ENCODE results near the gene VPS8. TPM values are rescaled to one million over a fixed set of nuclear protein-coding genes. Genes with fewer than 3 reads are reported as not detected.
"Not testable (repeated sequence)": the region's sequence is repeated elsewhere in the genome, so short reads cannot be mapped to it uniquely, and the experiment has no call there.

Gene VPS8
- total RNA-seq, 1 donor from 2014 or later: 62.9 TPM

DNA sequence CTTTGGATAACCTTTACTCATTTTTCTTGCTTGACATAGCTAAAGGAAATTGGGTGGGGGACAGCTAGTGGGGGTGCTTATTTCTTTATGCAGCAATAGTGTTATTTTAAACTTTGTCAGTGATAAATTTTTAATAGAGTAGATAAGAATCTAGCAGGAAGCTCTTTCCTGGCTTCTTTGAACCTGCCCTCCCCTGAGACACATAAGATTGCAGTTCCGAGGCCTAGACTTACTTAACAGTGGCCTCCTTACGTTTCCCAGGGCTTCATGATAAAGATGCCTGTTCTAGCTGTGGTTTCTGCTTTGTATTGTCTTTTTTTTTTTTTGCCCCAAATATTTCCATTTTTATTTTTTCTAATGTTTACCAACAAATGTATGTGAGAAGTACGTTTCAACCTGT, 170.1 kb downstream of the VPS8 start:
- no peak for ATAC-seq
- H3K27me3 ChIP-seq: no peaks in the 10 kb centered on the region
- intact Hi-C loops (cut with DNase I): no loop called here
- no peak overlapping the region for H3K4me3 ChIP-seq
- no peaks in the 10 kb centered on the region for H3K9me3 ChIP-seq
- H3K36me3 ChIP-seq: peaks cover 32% of the 10 kb centered on the region
- no peaks in the 10 kb centered on the region for H3K4me1 ChIP-seq
- no peak for DNase-seq
- TF ChIP-seq, protein P1, sequence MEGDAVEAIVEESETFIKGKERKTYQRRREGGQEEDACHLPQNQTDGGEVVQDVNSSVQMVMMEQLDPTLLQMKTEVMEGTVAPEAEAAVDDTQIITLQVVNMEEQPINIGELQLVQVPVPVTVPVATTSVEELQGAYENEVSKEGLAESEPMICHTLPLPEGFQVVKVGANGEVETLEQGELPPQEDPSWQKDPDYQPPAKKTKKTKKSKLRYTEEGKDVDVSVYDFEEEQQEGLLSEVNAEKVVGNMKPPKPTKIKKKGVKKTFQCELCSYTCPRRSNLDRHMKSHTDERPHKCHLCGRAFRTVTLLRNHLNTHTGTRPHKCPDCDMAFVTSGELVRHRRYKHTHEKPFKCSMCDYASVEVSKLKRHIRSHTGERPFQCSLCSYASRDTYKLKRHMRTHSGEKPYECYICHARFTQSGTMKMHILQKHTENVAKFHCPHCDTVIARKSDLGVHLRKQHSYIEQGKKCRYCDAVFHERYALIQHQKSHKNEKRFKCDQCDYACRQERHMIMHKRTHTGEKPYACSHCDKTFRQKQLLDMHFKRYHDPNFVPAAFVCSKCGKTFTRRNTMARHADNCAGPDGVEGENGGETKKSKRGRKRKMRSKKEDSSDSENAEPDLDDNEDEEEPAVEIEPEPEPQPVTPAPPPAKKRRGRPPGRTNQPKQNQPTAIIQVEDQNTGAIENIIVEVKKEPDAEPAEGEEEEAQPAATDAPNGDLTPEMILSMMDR (IDR thresholded peaks at IDR 0.05): no peak
- no peak overlapping the region for H3K27ac ChIP-seq

DNA sequence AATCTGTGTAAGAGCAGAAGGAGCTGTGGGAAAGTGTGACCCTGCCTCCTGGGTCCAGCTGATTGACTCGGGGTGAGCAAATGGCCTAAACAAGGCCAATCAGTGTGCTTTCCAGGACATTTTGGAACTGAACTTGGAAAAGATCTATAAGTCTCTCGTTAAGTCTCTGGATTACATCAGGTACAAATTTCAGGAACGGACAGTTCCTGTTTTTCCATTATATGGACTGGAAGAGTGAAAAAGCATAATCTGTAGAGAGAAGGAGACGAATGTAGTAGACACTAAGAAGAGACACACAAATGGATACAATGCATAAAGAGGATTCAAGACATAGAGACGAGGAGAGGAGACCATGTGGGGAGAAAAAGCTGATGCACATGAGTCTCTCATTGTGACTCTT, 173.6 kb downstream of the VPS8 start:
- no peaks in the 10 kb centered on the region for H3K27me3 ChIP-seq
- H3K27ac ChIP-seq: no peak overlapping the region
- no peak for ATAC-seq
- peaks cover 32% of the 10 kb centered on the region for H3K36me3 ChIP-seq
- DNase-seq: no peak
- no peak overlapping the region for H3K4me3 ChIP-seq
- H3K9me3 ChIP-seq: no peaks in the 10 kb centered on the region
- H3K4me1 ChIP-seq: no peaks in the 10 kb centered on the region
- TF ChIP-seq, protein P1 (IDR thresholded peaks at IDR 0.05): no peak
- intact Hi-C loops (cut with DNase I): no loop called here

DNA sequence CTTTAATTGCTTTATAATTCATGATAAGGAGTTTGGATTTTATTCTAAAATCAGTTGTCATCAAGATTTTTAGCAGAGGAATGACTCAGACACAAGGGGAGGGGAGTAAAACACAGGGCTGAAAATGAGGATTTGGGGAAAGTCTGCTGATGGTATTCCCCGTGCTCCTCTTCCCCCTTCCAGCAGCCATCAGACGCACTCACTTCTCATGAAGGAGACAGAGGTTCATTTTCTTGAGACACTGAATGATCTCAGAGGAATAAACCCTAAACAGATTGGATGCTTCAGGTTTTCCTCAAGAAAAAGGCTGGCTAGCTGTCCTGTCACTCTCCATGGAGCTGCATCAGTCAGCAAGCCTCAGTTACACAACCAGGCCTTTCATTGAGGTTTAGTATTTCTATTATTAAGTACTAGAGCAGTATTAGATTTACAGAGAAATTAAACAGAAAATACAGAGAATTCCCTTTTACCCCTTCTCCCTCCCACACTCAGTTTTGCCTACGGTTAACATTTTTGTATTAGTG, 174.5 kb downstream of the VPS8 start:
- ATAC-seq (no peak), DNase-seq (no peak)
- intact Hi-C loops (cut with DNase I): no loop called here
- TF ChIP-seq, protein P1 (IDR thresholded peaks at IDR 0.05): no peak
- Histone ChIP-seq H3K9me3 (no peaks in the 10 kb centered on the region), H3K27me3 (no peaks in the 10 kb centered on the region), H3K4me1 (no peaks in the 10 kb centered on the region), H3K36me3 (peaks cover 32% of the 10 kb centered on the region), H3K4me3 (no peak overlapping the region), H3K27ac (no peak overlapping the region)

DNA sequence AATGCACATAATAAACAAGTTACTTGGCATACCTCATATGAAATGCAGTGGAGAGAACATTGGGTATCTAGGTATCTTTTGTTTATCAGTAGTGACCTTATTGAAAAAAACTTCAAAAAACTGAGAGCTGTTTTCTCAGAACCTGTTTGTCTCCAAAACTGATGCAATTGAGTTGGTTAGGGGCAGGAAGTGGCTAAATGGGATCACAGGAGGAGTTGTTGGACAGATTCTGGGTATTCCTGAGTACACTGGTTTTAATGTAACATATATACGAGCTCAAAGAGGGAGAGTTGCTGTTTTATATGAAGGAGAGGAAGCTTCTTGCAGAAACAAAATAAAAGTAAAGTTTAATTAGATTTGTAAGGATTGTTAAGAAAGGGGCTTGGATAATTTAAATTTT, 181.4 kb downstream of the VPS8 start:
- H3K4me1 ChIP-seq: no peaks in the 10 kb centered on the region
- H3K27ac ChIP-seq: no peak overlapping the region
- H3K36me3 ChIP-seq: peaks cover 25% of the 10 kb centered on the region
- no peak overlapping the region for H3K4me3 ChIP-seq
- no peaks in the 10 kb centered on the region for H3K9me3 ChIP-seq
- no peak for ATAC-seq
- TF ChIP-seq, protein P1 (IDR thresholded peaks at IDR 0.05): no peak
- intact Hi-C loops (cut with DNase I): no loop called here
- no peaks in the 10 kb centered on the region for H3K27me3 ChIP-seq
- DNase-seq: no peak

DNA sequence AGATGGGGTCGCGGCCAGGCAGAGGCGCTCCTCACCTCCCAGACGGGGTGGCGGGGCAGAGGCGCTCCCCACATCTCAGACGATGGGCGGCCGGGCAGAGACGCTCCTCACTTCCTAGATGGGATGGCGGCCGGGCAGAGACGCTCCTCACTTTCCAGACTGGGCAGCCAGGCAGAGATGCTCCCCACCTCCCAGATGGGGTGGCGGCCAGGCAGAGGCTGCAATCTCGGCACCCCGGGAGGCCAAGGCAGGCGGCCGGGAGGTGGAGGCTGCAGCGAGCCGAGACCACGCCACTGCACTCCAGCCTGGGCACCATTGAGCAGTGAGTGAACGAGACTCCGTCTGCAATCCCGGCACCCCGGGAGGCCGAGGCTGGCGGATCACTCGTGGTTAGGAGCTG, 191.9 kb downstream of the VPS8 start:
- H3K27me3 ChIP-seq; H3K4me1 ChIP-seq; intact Hi-C loops (cut with DNase I); H3K27ac ChIP-seq; DNase-seq; ATAC-seq; H3K4me3 ChIP-seq; H3K9me3 ChIP-seq: not testable (repeated sequence)
- H3K36me3 ChIP-seq: peaks cover 34% of the 10 kb centered on the region

DNA sequence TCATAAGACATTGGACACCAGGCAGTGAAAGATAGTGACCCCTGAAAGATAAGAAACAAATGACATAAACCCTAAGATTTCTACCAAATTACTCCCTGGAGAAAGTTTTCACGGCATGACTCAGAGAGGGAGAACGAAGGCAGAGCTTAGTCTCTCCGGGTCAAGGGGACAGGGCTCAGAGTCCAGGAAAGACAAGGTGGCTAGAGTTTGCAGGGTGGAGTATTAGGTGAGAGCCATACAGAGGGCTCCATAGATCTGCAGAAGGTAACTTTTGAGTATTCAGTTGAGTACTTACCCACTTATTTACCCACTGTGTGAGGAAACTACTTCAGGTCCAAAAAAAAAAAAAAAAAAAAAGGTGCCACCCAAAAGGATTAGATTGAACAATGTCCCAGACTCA, 197.7 kb downstream of the VPS8 start:
- no peak overlapping the region for H3K27ac ChIP-seq
- DNase-seq (no peak), ATAC-seq (no peak)
- H3K9me3 ChIP-seq: peaks cover 10% of the 10 kb centered on the region
- TF ChIP-seq, protein P1 (IDR thresholded peaks at IDR 0.05): no peak
- no peaks in the 10 kb centered on the region for H3K36me3 ChIP-seq
- intact Hi-C loops (cut with DNase I): no loop called here
- no peaks in the 10 kb centered on the region for H3K4me1 ChIP-seq
- no peaks in the 10 kb centered on the region for H3K27me3 ChIP-seq
- H3K4me3 ChIP-seq: no peak overlapping the region

DNA sequence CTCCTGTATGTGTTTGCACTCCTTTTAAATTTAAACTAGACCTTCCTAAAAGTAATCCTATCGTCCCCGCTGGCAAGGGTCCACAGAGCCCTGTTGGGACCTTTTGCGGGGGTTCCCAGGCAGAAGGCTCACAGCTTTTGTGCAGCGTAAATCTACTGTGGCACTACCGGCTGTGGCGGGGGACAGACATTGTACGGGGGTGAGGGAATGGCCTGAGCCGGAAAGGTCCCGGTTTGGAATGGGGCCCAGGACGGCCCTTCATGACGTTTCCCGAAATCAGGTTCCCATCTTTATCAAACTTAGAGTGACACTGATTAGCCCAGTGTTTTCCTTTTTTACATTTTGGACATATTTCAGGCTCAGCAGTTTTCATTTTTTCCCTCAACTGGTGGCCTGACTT, 205.6 kb downstream of the VPS8 start:
- H3K4me1 ChIP-seq; DNase-seq; H3K9me3 ChIP-seq; H3K27me3 ChIP-seq; ATAC-seq; H3K36me3 ChIP-seq; H3K4me3 ChIP-seq; intact Hi-C loops (cut with DNase I); H3K27ac ChIP-seq: not testable (repeated sequence)

DNA sequence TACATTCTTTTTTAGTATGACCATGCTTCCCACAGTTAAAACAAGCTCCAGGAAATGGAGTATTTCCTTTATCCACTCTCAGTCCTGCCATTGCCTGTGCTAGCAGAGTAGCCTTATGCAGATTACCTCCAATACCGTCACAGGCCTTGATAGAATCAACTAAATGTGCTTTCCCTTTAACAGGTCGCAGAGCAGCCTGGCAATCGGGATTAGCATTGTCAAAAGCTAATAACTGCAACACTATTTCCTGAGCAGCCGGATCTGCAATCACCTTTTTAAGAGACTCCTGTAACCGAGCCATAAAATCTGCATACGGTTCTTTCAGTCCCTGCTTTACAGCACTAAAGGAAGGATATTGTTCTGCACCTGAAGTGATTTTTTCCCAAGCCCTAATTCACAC, 206.0 kb downstream of the VPS8 start:
- H3K36me3 ChIP-seq; DNase-seq; H3K4me1 ChIP-seq; H3K9me3 ChIP-seq; intact Hi-C loops (cut with DNase I); H3K4me3 ChIP-seq; H3K27ac ChIP-seq; H3K27me3 ChIP-seq; ATAC-seq: not testable (repeated sequence)

Data from upper lobe of right lung (tissue), 1 donor.